HG03469 (cell line): Measurements from ENCODE around the gene RBL1.
"Not testable (repeated sequence)": the region's sequence is repeated elsewhere in the genome, so short reads cannot be mapped to it uniquely, and the experiment has no call there.

Source experiments
- ATAC-seq: cut with Tn5 transposase; IDR thresholded peaks from one replicate; pipeline ENCODE4 v1.9.1; 2021; ENCODE audit warnings: mild to moderate bottlenecking, moderate library complexity, moderate number of reproducible peaks; ENCODE audit not compliant: unreplicated experiment

The RBL1 gene

GRCh38 chr20:37075932-37076685 is 19.7 kb downstream of the RBL1 start:
- no peak for ATAC-seq

DNA sequence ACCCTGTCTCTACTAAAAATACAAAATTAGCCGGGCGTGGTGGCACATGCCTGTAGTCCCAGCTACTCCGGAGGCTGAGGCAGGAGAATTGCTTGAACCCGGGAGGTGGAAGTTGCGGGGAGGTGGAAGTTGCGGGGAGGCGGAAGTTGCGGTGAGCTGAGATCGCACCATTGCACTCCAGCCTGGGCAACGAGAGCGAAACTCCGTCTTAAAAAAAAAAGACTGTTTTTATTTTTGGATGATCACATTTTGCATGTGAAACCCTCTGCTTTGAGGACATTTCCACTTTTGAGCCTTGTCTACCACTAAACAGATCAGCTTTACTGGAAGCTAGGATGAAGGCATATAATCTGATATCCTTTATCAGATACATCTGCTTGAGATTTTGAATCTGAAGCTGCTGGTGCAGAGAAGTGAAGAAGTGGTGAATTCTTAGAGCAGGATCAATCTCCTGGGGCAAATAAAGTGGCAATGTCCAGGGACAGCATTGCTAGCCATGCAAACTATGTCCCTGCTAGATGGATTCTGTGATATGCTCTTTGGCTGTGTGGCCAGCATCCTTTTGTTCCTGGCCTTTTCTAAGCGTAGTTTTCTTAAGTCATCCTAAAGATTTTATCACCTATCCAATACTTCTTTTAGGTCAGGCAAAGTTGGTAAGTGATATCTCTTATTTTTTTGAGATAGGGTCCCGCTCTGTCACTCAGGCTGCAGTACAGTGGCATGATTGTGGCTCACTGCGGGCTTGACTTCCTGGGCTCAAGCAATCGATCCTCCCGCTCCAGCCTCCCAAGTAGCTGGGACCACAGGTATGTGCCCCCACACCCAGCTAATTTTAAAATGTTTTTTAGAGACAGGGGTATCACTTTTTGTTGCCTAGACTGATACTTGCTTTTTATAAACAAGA is 23.3 kb downstream of the RBL1 start:
- ATAC-seq = no peak

DNA sequence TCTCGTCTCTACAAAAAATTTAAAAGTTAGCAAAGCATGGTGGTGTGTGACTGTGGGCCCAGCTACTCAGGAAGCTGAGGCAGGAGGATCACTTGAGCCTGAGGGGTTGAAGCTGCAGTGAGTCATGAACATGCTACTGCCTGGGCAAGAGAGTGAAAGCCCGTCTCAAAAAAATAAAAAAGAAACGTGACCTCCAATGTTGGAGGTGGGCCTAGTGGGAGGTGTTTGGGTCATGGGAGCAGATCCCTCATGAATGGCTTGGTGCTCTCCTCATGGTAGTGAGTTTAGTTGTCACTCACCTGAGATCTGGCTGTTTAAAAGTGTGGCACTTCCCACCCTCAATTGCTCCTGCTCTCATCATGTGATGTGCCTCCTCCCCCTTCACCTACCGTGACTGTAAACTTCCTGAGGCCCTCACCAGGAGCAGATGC is 24.3 kb downstream of the RBL1 start:
- ATAC-seq = no peak

DNA sequence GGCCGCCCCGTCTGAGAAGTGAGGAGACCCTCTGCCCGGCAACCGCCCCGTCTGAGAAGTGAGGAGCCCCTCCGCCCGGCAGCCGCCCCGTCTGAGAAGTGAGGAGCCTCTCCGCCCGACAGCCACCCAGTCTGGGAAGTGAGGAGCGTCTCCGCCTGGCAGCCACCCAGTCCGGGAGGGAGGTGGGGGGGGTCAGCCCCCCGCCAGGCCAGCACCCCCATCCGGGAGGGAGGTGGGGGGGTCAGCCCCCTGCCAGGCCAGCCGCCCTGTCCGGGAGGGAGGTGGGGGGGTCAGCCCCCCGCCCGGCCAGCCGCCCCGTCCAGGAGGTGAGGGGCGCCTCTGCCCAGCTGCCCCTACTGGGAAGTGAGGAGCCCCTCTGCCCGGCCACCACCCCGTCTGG is 26.2 kb downstream of the RBL1 start:
- not testable (repeated sequence) for ATAC-seq

GRCh38 chr20:37066168-37066567 is 29.6 kb downstream of the RBL1 start:
- ATAC-seq = no peak

GRCh38 chr20:37055276-37055675 is 40.5 kb downstream of the RBL1 start:
- ATAC-seq = no peak

GRCh38 chr20:37053230-37053950 is 42.4 kb downstream of the RBL1 start:
- ATAC-seq = no peak

DNA sequence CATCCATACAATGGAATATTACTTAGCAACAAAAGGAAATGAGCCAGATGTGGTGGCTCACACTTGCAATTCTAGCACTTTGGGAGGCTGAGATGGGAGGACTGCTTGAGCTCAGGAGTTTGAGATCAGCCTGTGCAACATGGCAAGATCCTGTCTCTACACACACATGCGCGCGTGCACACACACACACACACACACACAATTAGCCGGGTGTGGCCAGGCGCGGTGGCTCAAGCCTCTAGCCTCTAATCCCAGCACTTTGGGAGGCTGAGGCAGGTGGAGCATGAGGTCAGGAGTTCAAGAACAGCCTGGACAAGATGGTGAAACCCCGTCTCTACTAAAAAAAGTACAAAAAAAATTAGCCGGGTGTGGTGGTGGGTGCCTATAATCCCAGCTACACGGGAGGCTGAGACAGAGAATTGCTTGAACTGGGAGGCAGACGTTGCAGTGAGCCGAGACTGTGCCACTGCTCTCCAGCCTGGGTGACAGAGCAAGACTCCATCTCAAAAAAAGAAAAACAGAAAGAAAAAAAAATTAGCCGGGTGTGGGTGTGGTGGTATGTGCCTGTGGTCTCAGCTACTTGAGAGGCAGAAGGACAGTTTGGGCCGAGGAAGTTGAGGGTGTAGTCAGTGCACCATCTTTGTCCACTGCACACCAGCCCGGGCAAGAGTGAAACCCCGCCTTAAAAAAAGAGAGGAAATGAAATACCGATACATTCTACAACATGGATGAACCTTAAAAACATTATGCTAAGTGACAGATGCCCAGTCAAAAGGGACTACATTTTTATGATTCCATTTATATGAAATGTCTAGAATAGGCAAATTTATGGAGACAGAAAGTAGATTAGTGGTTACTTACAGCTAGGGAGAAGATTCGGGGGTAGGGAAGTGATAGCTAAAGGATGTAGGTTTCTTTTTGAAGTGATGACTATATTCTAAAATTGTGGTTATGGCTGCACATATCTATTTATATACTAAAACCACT is 52.5 kb downstream of the RBL1 start:
- peak; percentile 34 for ATAC-seq

DNA sequence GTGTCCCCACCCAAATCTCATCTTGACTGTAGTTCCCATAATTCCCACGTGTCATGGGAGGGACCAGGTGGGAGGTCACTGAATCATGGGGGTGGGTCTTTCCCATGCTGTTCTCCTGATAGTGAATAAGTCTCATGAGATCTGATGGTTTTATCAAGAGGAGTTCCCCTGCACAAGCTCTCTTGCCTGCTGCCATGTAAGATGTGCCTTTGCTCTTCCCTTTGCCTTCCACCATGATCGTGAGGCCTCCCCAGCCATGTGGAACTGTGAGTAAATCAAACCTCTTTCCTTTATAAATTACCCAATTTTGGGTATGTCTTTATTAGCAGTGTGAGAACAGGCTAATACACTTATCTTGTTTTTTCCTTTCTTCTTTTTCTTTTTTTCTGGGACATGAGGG is 56.4 kb downstream of the RBL1 start:
- ATAC-seq = not testable (repeated sequence)

GRCh38 chr20:37032077-37032476 is 63.7 kb downstream of the RBL1 start:
- no peak for ATAC-seq

GRCh38 chr20:37020636-37021035 is 75.2 kb downstream of the RBL1 start:
- ATAC-seq = no peak

DNA sequence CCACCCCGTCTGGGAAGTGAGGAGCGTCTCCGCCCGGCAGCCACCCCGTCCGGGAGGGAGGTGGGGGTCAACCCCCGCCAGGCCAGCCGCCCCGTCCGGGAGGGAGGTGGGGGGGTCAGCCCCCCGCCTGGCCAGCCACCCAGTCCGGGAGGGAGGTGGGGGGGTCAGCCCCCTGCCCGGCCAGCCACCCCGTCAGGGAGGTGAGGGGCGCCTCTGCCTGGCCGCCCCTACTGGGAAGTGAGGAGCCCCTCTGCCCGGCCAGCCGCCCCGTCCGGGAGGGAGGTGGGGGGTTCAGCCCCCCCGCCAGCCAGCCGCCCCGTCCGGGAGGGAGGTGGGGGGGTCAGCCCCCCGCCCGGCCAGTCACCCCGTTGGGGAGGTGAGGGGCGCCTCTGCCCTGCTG is 83.2 kb downstream of the RBL1 start:
- not testable (repeated sequence) for ATAC-seq

GRCh38 chr20:37011858-37012257 is 83.9 kb downstream of the RBL1 start:
- ATAC-seq = not testable (repeated sequence)

DNA sequence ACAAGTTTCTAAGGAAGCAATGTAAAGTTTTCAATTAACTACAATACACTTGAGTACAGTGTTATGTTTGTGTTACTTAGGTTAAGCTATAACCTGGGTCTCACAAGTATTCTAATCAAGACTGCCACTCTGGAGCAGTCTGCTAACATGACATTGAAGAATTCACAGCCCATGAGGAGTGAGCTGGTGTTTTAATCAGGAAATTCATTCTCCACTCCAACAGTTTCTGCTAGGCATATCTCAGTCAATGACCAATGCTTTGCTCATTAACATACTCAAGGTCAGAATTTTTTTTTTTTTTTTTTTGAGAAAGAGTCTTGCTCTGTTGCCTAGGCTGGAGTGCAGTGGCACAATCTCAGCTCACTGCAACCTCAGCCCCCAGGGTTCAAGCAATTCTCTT is 84.7 kb downstream of the RBL1 start:
- no peak for ATAC-seq

GRCh38 chr20:37007898-37008649 is 87.7 kb downstream of the RBL1 start:
- ATAC-seq = no peak

- ATAC-seq = not testable (repeated sequence)
Measured at GRCh38 chr20:37005062-37005942, 90.5 kb downstream of the RBL1 start.

- not testable (repeated sequence) for ATAC-seq
Measured at GRCh38 chr20:37001634-37002033, 94.2 kb downstream of the RBL1 start.

- not testable (repeated sequence) for ATAC-seq
Measured at GRCh38 chr20:37000171-37000570, 95.6 kb downstream of the RBL1 start.
